ENCODE measurements around the gene KLF11. TPM values are rescaled to one million over a fixed set of nuclear protein-coding genes. Genes with fewer than 3 reads are reported as not detected.

KLF11 gene
- total and polyA plus RNA-seq, 2 experiments from 2014 or later: 10.2 to 11.3 TPM

DNA sequence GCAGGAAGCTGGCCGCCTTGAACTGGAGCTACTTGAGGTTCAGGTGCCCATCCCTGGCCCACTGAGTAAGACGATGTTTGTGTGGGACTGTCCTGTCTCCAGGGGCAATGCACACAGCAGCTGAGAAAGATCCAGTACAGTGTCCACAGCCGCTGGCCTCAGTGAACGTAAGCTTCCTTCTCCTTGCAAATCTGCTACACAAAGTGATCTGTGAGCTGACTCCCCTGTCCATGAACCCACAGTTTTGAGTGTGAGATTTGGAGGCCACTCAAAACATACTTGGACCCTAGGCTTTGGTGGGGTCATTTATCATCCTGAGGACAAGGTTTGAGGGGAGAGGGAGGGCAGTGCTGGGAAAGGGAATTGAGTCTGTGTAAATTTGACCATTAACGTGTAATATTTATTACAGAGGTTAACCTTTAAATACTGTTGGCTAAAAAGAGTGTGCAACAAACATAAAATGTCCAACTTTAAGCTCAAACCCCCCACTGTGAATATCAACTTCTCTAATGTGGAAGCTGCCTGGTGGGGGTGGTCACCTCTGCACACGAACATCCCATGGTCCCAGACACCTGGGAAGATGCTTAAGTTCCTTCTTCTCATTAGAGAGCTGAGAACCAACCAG is 41.8 kb downstream of the KLF11 start:
- Histone ChIP-seq H3K9me2 (replicated peaks; ENCODE audit: insufficient read depth) (no peaks in the 10 kb centered on the region), H3K36me3 (replicated peaks; ENCODE audit: insufficient read depth, low read depth) (no peaks in the 10 kb centered on the region), H3K27me3 (peaks cover 37% of the 10 kb centered on the region), H4K20me1 (ENCODE audit: insufficient read depth, poor library complexity, severe bottlenecking) (no peaks in the 10 kb centered on the region), H3K4me3 (no peak overlapping the region), H2AFZ (no peak overlapping the region), H3K4me1 (ENCODE audit: insufficient read depth) (peaks cover 10% of the 10 kb centered on the region), H3K27ac (no peak overlapping the region), H3K9me3 (ENCODE audit: low read depth) (no peaks in the 10 kb centered on the region), H3K79me2 (no peaks in the 10 kb centered on the region), H3K4me2 (no peak overlapping the region)
- TF ChIP-seq, protein P1, sequence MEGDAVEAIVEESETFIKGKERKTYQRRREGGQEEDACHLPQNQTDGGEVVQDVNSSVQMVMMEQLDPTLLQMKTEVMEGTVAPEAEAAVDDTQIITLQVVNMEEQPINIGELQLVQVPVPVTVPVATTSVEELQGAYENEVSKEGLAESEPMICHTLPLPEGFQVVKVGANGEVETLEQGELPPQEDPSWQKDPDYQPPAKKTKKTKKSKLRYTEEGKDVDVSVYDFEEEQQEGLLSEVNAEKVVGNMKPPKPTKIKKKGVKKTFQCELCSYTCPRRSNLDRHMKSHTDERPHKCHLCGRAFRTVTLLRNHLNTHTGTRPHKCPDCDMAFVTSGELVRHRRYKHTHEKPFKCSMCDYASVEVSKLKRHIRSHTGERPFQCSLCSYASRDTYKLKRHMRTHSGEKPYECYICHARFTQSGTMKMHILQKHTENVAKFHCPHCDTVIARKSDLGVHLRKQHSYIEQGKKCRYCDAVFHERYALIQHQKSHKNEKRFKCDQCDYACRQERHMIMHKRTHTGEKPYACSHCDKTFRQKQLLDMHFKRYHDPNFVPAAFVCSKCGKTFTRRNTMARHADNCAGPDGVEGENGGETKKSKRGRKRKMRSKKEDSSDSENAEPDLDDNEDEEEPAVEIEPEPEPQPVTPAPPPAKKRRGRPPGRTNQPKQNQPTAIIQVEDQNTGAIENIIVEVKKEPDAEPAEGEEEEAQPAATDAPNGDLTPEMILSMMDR (IDR thresholded peaks at IDR 0.05; ENCODE audit: poor library complexity): no peak
- TF ChIP-seq EZH2 (IDR thresholded peaks at IDR 0.05; ENCODE audit: borderline replicate concordance) (no peak), EZH2phosphoT487 (IDR thresholded peaks at IDR 0.05; ENCODE audit: low read depth, severe bottlenecking, unreplicated experiment) (no peak)
- 70% methylated on average over 6 of the region's 6 CpGs for WGBS (ENCODE audit: low lambda C conversion rate, missing lambda C conversion rate)
- DNase-seq (ENCODE audit: low spot score): peak; percentile 3

DNA sequence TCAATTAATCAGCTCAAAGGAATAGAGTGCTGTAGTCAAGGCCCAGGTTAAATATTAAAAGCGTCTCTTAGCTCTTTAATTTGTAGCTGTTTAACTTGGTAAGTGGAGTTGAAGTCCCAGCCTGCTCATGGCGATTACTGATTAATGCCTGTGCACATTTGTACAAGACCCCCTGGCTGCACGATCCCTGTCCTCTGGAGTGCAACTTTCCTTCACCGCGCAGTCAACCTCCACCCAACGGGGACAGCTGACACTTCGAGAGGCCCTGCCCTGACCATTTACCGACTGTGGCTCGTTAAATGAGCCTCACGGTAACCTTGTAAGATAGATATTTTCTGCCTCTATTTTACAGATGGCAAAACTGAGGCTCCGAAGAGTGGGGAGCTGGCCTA is 42.3 kb downstream of the KLF11 start:
- H3K4me2 ChIP-seq: no peak overlapping the region
- H3K27me3 ChIP-seq: peaks cover 33% of the 10 kb centered on the region

DNA sequence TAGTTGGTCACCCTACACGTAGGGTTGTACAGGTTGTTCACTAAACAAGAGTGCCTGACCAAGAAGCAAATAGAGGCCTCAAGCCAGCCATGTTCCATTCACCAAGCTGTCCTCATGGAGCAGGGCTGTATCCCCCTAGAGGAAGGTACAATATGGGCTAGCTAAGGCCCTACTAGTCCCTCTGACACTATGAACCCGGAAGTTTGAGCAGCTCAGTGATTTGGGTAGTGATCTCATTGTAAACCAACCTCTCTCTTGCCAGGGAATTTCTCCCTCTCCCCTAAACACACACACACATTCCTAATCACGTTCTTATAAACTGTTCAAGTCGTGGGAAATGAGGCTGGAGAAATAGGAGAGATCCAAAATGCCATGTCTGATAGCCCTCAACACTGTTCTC is 43.6 kb downstream of the KLF11 start:
- Histone ChIP-seq H3K4me2 (no peak overlapping the region), H2AFZ (no peak overlapping the region), H3K36me3 (replicated peaks; ENCODE audit: insufficient read depth, low read depth) (no peaks in the 10 kb centered on the region), H3K27me3 (peaks cover 22% of the 10 kb centered on the region), H3K9me2 (replicated peaks; ENCODE audit: insufficient read depth) (no peaks in the 10 kb centered on the region), H3K4me1 (ENCODE audit: insufficient read depth) (peaks cover 5% of the 10 kb centered on the region), H4K20me1 (ENCODE audit: insufficient read depth, poor library complexity, severe bottlenecking) (no peaks in the 10 kb centered on the region), H3K79me2 (no peaks in the 10 kb centered on the region), H3K27ac (no peak overlapping the region), H3K4me3 (no peak overlapping the region), H3K9me3 (ENCODE audit: low read depth) (no peaks in the 10 kb centered on the region)
- 64% methylated on average over 4 of the region's 4 CpGs for WGBS (ENCODE audit: low lambda C conversion rate, missing lambda C conversion rate)
- DNase-seq (ENCODE audit: low spot score): no peak
- TF ChIP-seq, protein P1 (IDR thresholded peaks at IDR 0.05; ENCODE audit: poor library complexity): no peak
- no peak for TF ChIP-seq EZH2phosphoT487 (IDR thresholded peaks at IDR 0.05; ENCODE audit: low read depth, severe bottlenecking, unreplicated experiment)
- no peak for TF ChIP-seq EZH2 (IDR thresholded peaks at IDR 0.05; ENCODE audit: borderline replicate concordance)

More for the DNA sequence above, 42.3 kb downstream of the KLF11 start:
- Histone ChIP-seq H3K9me3 (ENCODE audit: low read depth) (no peaks in the 10 kb centered on the region), H2AFZ (no peak overlapping the region), H3K27ac (no peak overlapping the region), H3K36me3 (replicated peaks; ENCODE audit: insufficient read depth, low read depth) (no peaks in the 10 kb centered on the region), H3K4me1 (ENCODE audit: insufficient read depth) (peaks cover 6% of the 10 kb centered on the region), H3K79me2 (no peaks in the 10 kb centered on the region), H4K20me1 (ENCODE audit: insufficient read depth, poor library complexity, severe bottlenecking) (no peaks in the 10 kb centered on the region), H3K9me2 (replicated peaks; ENCODE audit: insufficient read depth) (no peaks in the 10 kb centered on the region), H3K4me3 (no peak overlapping the region)
- 62% methylated on average over 11 of the region's 11 CpGs for WGBS (ENCODE audit: low lambda C conversion rate, missing lambda C conversion rate)
- no peak for TF ChIP-seq EZH2phosphoT487 (IDR thresholded peaks at IDR 0.05; ENCODE audit: low read depth, severe bottlenecking, unreplicated experiment)
- no peak for TF ChIP-seq EZH2 (IDR thresholded peaks at IDR 0.05; ENCODE audit: borderline replicate concordance)
- TF ChIP-seq, protein P1 (IDR thresholded peaks at IDR 0.05; ENCODE audit: poor library complexity): no peak
- DNase-seq (ENCODE audit: low spot score): peak; percentile 7

Measured in hepatocyte (in vitro differentiated cells).